Stimulated activated CD4-positive, alpha-beta T cell treated with anti-CD3 and anti-CD28 coated beads, Interleukin-4, amount 100 ng/mL, for 48 hours (primary cell): ENCODE data around the gene NAB2.

Source experiments
- DNase-seq, 2 donors: peaks; one replicate each; pipeline ENCODE4 v3.0.0-alpha.2; 2020; ENCODE audit warnings: low read depth in 2 of 2

Gene NAB2

DNA sequence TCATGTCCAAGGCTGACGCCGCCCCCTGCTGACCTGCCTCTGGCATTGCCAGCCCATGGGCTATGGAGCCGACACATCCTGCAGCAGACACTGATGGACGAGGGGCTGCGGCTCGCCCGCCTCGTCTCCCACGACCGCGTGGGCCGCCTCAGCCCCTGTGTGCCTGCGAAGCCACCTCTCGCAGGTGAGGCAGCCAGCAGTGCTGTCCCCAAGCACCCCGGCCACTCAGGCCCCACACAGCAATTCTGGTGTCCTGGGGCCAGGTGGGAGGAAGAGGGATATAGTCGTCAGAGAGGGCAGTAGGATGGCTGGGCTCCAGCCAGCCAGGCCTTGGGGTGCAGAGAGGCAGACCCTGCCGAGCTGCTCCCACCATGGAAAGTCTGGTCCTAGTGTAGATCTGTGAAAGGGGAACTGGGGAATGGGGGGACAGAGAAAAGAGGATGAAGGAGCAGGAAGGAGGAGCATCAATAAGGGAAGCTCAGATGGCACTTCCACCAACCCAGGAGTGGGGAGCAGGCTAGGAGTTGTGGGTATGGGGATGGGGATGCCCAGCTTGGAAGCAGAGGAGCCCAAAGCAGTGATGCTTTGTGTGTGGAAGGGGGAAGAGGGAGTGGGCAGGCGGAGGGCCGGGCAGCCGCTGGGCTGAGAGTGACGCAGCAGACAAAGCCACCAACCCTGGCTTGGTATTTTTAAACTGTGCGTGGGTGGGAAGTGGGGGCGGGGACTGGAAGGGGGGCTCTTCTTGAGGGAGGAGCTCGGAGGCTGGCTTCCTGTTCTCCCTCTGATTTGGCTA is 4.7 kb downstream of the NAB2 start:
- DNase-seq = peak; percentile 63 to 64

DNA sequence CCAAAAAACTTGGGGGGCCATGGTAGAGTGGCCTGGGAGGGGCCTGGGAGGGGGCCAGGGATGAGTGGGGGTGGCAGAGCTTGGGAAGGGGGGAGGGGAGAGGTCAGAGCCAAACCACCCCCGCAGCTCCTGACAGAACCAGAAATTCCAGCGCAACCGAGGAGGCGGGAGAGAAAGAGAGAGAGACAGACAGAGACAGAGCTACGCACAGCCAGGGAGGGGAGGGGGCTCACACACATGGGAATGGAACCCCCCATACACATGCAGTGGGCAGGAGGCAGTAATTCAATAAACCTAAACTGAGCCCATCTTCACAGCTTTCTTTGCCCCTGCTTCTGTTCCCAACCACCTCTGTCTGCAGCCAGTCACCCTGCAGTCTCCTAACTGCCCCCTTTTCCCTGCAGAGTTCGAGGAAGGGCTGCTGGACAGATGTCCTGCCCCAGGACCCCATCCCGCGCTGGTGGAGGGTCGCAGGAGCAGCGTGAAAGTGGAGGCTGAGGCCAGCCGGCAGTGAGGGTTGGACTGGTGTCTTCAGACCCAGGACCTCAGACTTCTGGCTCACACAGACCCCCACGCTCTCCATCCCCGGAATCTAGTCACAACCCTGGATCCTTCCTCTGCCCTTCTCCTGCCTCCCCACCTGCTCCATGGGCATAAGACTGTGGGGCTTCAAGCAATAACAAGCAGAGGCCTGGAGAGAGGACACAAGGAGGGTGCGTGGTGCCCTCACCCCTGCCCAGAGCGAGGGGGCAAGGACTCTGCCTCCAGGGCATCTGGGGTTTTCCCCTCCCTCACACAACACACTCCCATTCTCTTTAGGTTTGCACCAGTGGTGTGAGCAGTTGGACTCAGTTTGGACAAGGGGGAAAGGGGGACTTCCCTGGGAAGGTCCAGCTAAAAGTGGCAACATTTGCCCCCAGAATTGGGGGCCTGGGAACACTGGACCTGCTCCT is 5.6 kb downstream of the NAB2 start:
- no peak for DNase-seq

- DNase-seq = no peak
Observed at GRCh38 chr12:57095440-57095839, 6.5 kb downstream of the NAB2 start.

- DNase-seq = no peak
Observed at GRCh38 chr12:57096099-57096572, 7.2 kb downstream of the NAB2 start.

DNA sequence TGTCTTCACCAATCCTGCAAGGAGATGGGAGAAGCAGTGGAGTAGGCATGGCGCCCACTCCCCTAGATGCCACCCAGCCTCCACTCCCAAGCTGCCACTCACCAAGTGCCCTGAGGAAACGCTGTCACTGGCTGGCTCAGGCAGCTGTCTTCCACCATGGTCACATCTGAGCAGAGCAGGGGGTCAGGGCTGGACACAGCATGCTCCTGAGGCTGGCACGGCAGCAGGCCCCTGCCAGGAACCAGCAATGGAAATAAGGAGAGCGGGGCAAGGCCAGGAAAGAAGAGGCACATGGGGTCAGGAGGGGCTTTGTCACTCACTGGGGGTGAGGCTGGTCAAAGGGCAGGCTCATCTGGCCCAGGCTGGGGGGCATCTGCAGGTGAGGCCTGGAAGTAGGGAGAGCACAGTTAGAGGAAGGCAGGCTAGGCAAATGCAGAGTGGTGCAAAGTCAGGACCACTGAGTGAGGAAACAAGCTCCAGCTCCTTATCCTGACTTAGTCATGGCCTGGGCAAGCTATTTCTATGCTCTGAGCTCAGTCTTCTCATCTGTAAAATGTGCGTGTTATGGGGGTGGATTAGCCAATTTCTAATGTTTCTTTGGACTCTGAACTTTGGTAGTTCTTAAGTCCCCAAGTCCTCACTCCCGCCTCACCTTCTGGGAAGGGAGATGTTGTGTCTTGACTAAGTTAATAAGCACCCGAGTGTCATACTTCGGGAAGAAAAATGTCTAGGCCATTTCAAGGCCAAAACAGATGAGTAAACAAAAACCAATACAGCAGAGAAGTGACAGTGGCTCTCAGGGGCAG is 8.0 kb downstream of the NAB2 start:
- DNase-seq = no peak

- DNase-seq = no peak
Observed at GRCh38 chr12:57097554-57097835, 8.6 kb downstream of the NAB2 start.

GRCh38 chr12:57098546-57098945 is 9.6 kb downstream of the NAB2 start:
- no peak for DNase-seq

- no peak for DNase-seq
Observed at GRCh38 chr12:57099047-57099714, 10.3 kb downstream of the NAB2 start.

DNA sequence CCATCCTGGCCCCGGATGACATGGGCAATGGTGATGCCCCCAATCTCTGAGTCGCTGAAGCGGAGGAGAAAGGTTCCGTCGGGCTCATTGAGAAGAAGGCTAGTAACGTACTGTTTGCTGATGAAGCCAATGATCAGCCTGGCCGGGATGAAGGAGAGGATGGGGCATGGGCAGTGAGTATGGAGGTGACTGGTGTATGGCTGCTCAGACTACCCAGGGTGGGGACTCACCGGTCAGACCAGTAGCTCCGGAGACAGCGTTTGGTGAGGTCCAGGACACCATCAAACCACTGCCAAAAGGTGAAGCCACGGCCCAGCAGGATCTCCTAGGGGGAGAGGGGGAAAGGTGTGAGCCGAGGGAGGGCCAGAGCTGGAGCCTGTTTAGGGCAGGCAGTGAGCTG is 10.9 kb downstream of the NAB2 start:
- no peak for DNase-seq

- no peak for DNase-seq
Observed at GRCh38 chr12:57101892-57102695, 13.2 kb downstream of the NAB2 start.

GRCh38 chr12:57103856-57104255 is 14.9 kb downstream of the NAB2 start:
- no peak for DNase-seq

DNA sequence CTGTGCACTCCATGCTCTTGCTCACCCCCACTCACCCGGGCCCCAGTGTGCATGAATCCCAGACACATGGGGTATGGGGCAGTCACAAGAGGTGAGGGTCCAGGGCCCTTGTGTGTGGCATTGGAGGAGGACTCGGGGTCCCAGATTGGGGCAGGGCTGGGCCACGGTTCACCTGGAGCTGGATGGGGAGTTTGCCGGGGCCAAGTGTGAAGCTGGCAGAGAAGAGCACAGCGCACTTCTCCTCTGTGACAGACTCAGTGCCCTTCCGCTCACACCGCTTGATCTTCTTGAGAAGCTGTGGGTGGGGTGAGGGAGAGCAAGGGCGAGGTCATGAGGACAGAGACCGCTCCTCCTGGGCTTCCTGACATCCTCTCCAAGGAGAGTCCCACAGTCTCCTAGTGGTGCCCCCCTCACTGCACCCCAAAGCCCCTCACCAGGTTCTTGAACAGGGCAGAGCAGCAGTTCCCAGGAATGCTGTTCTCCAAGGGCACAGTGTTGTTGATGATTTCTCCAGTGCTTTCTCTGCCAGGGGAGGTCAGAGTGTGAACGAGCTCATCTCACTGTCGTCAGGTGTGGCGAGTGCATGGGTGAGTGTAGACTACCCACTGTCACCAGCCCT is 15.5 kb downstream of the NAB2 start:
- DNase-seq = no peak

GRCh38 chr12:57105011-57105753 is 16.3 kb downstream of the NAB2 start:
- no peak for DNase-seq

DNA sequence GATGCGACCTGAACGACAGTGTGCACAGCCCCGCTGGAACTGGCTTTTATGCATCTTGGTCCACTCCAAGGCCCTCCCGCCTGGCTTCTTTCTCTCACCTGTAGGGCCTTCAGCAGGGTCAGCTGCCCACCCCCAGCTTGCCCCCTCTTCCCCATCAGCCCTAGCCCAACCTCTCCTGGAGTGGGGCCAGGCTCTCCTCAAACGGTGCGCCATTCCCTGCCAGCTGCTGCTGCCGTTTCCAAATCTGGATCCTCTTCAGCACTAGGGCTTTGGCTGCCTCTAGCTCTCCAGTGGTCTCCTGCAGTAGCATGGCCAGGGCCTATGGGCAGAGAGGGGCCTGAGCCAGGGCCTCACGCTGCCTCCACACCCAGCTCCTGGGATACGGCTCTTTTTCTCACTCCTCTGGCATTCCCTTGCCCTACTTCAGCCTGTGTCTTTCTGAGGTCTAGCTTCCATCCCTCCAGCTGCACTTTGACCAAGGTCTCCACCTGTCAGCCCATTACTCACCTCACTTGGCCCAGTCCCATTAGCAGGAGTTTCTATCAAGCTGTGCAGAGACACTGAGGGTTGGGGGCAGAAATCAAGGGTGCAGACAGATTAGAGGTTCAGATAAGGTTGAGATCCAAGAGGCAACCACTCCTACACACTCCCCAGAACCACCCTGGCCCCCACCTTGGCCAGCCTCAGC is 17.3 kb downstream of the NAB2 start:
- DNase-seq = no peak

- no peak for DNase-seq
Observed at GRCh38 chr12:57107456-57108155, 18.7 kb downstream of the NAB2 start.

DNA sequence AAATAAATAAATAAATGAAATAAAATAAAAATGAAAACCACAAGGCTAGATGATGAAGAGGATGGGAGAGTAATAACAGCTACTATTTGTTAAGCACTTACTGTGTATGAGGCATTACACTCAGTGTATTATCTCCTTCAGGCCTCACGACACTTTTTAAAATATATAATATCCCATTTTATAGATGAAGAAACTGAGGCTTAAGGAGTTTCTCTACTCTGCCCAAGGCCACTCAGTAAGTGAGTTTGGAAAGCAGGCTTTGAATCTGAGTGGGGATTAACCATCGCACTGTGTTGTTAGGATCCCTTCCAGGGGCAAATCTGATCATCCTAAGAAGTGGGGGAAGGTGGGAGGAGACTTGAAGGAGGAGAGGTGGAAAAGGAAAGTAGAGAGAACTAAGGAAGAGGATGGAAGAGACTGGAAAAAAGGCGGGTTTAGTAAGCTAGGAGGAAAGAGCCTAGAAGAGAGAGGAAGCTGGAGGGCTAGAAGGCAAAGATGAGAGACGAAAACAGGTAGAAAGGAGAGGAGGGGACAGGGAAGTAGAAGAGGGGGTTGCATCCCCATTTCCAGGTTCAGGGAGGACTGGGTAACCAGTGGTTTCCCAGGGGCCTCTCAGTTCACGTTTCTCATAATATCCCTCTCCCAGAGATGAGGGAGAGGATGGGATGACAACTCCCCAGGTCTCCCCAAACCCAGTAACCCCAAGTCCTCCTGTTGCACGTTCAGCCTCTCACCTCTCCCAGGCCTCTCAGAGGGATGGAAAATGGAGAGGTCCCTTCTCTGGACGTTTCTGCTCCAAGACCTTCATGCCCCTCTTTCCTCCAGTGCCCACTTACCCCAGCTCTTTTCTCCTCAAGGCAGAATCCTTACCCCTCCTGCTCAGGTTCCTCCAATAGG is 20.5 kb downstream of the NAB2 start:
- DNase-seq = no peak
